Activated CD4-positive, alpha-beta memory T cell treated with anti-CD3 and anti-CD28 coated beads, Interleukin-2, amount 10 ng/mL, durations not matched to agents 7 days and 5 days (primary cell): ENCODE results near the gene ODC1. TPM values are rescaled to one million over a fixed set of nuclear protein-coding genes. Genes with fewer than 3 reads are reported as not detected.

Experiments
- CTCF ChIA-PET: fragments of 350-600 bp; sonication (Branson Sonifier 250); formaldehyde crosslinking; loops from one replicate; lab custom pipeline; 2021; ENCODE audit warnings: antibody characterized with exemption, inconsistent platforms; lab: Charles Lee
- POLR2A ChIA-PET: fragments of 350-600 bp; sonication (Branson Sonifier 250); formaldehyde crosslinking; loops from one replicate; lab custom pipeline; 2021; ENCODE audit warnings: antibody characterized with exemption; lab: Charles Lee
- DNase-seq: peaks from one replicate; pipeline ENCODE4 v3.0.0-alpha.2; 2020
- H3K27ac Mint-ChIP-seq: one replicate; pipeline ENCODE4 v1.8.0; 2021; ENCODE audit warnings: mild to moderate bottlenecking, mixed read lengths
- H3K27me3 Mint-ChIP-seq: one replicate; pipeline ENCODE4 v1.8.0; 2021; ENCODE audit warnings: mixed read lengths
- H3K36me3 Mint-ChIP-seq: one replicate; pipeline ENCODE4 v1.8.0; 2021; ENCODE audit warnings: low read depth, mixed read lengths
- H3K4me1 Mint-ChIP-seq: one replicate; pipeline ENCODE4 v1.8.0; 2021; ENCODE audit warnings: mixed read lengths
- H3K4me3 Mint-ChIP-seq: one replicate; pipeline ENCODE4 v1.8.0; 2021; ENCODE audit warnings: mild to moderate bottlenecking, mixed read lengths
- H3K9me3 Mint-ChIP-seq: one replicate; pipeline ENCODE4 v1.8.0; 2021; ENCODE audit warnings: mixed read lengths
- total RNA-seq, 2 experiments: library from RNA; stranded (reverse); gene quantifications; one replicate each; pipeline ENCODE4 v1.2.3, GENCODE V29; 2021

Gene ODC1
- total RNA-seq, 2 experiments from 2014 or later = 48.1 to 54.9 TPM

DNA sequence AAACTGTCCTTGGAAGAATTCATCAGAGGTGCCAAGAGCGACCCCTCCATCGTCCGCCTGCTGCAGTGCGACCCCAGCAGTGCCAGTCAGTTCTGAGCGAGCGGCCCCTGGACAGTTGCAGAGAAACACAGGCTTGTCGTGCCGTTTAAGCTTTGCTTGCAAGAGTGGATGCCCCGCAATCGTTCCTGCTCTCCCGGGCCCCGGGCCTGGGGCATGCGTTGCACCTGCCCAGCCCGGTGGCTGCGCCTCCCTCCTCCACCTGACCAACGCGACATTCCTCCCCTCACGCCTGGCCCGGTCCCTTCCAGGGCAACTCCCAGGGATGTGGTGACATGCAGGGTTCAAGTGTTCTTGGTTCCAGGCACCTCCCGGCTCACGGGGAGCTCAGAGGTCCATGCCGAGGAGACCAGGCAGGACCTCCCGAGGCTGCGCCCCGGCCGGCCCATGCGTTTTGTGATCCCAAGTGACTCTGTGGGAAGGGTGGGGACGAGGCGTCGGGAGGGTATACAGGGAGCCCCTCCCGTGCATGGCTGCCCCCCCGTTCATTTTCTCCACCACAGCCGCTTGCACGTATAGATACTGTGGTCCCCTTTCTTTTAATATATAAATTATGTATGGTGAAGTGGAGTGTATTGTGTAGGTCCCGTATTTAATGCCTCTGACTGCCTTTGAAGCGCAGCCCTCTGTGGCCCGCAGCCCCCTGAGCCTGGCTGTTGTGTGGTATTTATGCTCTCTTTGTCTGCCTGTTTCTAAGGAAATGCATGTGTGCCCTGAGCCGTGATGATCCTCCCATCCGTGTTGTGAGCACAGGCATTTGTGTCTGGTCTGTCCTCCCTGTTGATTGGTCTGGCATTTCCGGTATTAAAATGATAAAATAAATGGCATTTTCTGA, 21.2 kb downstream of the ODC1 start:
- Mint-ChIP-seq H3K36me3 (no peaks in the 10 kb centered on the region), H3K4me3 (no peak overlapping the region), H3K27ac (no peak overlapping the region), H3K9me3 (no peaks in the 10 kb centered on the region), H3K27me3 (peaks cover 5% of the 10 kb centered on the region), H3K4me1 (peaks cover under 1% of the 10 kb centered on the region)
- ChIA-PET CTCF (interaction anchor here (1.7 to 2.5 kb wide), 2 partner anchors 8 to 17 kb away, joined by 5 to 10 read pairs; no protein-coding TSS in a partner anchor), POLR2A (no interaction called here)
- DNase-seq = no peak

DNA sequence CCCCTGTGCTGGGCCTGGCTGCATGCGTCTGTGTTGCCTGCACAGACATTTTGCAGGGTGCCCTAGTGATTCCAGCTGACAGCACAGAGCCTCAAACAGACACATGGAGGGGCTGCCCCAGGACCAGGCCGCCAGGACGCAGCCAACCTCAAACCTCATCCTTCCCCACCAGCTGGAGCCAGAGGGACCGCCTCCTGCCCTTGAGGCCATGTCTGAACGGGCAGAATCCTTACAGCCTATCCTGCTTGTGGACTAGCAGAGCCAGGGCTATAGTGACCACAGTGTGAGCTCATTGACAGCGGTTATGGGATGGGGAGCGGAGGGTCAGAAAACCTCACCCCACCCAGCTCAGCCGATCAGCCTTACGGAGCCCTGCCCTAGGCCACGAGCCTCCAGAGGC, 22.4 kb downstream of the ODC1 start:
- no peaks in the 10 kb centered on the region for H3K36me3 Mint-ChIP-seq
- no peak overlapping the region for H3K27ac Mint-ChIP-seq
- H3K4me1 Mint-ChIP-seq = no peaks in the 10 kb centered on the region
- ChIA-PET CTCF (interaction anchor here (2.5 kb wide), 1 partner anchor 9 kb away, joined by 10 read pairs; no protein-coding TSS in a partner anchor), POLR2A (no interaction called here)
- no peak overlapping the region for H3K4me3 Mint-ChIP-seq
- H3K9me3 Mint-ChIP-seq = no peaks in the 10 kb centered on the region
- no peak for DNase-seq
- no peaks in the 10 kb centered on the region for H3K27me3 Mint-ChIP-seq

DNA sequence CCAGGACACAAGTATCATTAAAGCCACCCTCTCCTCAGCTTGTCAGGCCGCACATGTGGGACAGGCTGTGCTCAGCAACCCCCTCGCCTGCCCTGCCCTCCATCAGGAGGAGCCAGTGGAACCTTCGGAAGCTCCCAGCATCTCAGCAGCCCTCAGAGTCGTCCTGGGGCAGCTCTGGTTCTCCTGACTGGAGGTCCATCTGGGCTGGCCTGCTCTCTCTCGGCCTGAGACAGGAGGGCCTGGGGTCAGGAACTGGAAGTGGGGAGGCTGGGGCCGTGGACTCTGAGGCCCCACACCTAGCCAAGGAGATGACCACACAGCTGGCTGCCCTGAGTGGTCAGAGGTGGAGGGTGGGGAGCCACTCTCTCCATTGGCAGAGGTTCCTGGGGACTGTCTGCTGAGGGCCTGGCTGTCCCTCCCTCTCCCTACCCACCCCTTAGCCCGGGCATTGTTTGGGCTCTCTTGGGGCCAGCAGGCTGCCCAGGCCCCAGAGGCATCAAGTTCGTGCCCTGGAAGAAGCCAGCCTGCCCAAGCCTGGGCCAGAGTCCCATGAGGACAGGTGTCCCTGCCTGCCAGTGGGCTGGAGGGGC, 23.1 kb downstream of the ODC1 start:
- Mint-ChIP-seq H3K27me3 (no peaks in the 10 kb centered on the region), H3K9me3 (no peaks in the 10 kb centered on the region), H3K27ac (no peak overlapping the region), H3K4me3 (no peak overlapping the region), H3K4me1 (no peaks in the 10 kb centered on the region), H3K36me3 (no peaks in the 10 kb centered on the region)
- ChIA-PET POLR2A (no interaction called here), CTCF (interaction anchor here (0.9 to 2.5 kb wide), 3 partner anchors 8 to 16 kb away, joined by 3 to 10 read pairs (median 6); no protein-coding TSS in a partner anchor)
- DNase-seq = no peak

DNA sequence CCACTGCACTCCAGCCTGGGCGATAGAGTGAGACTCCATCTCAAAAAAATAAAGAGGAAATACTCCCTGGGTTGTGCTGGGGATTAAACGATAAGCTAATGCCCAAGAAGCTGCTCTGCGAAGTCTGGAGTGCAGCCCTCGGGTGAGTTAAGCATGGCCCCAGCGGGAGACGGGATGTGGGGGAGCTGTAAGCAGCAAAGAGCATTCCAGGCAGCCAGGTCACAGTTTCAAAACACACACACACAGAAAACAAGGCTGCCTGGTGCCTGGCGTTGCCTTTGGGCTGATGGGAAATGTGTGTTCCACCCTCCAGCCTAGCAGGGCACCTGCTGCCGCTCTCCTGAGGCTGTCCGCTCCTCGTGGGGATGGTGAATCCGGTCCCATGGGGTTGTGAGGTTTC, 24.1 kb downstream of the ODC1 start:
- ChIA-PET CTCF (interaction anchor here (0.6 to 1.6 kb wide), 4 partner anchors 9 to 140 kb away, joined by 3 to 6 read pairs (median 3); no protein-coding TSS in a partner anchor), POLR2A (interaction anchor here (0.8 kb wide), 1 partner anchor 23 kb away, joined by 4 read pairs; the partner anchor contains the start of gene ODC1)
- no peaks in the 10 kb centered on the region for H3K9me3 Mint-ChIP-seq
- peaks cover 2% of the 10 kb centered on the region for H3K36me3 Mint-ChIP-seq
- no peaks in the 10 kb centered on the region for H3K27me3 Mint-ChIP-seq
- no peak for DNase-seq
- H3K4me1 Mint-ChIP-seq = no peaks in the 10 kb centered on the region
- H3K27ac Mint-ChIP-seq = no peak overlapping the region
- H3K4me3 Mint-ChIP-seq = no peak overlapping the region

DNA sequence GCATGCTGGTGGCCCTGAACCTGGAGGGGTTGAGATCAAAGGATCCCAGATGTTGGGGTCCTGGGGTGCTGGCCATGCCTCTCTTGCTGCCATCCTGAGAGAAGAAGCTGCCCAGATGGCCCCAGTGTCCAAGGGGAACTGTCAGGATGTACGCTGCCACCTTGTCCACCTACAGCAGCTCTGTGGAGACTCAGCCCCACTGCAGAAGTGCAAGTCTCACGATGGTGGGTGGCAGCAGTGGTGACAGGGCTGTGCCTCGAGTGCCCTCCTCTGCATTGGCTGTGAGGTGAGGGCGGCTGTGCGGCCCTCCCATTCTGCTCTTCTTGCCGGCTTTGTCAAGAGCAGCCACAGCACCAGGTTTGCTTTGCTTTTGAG, 24.7 kb downstream of the ODC1 start:
- DNase-seq = no peak
- Mint-ChIP-seq H3K4me1 (no peaks in the 10 kb centered on the region), H3K9me3 (no peaks in the 10 kb centered on the region), H3K27me3 (no peaks in the 10 kb centered on the region), H3K36me3 (peaks cover 2% of the 10 kb centered on the region), H3K4me3 (no peak overlapping the region), H3K27ac (no peak overlapping the region)
- ChIA-PET CTCF (interaction anchor here (0.9 to 1.6 kb wide), 2 partner anchors 12 to 14 kb away, joined by 3 to 6 read pairs; no protein-coding TSS in a partner anchor), POLR2A (no interaction called here)

DNA sequence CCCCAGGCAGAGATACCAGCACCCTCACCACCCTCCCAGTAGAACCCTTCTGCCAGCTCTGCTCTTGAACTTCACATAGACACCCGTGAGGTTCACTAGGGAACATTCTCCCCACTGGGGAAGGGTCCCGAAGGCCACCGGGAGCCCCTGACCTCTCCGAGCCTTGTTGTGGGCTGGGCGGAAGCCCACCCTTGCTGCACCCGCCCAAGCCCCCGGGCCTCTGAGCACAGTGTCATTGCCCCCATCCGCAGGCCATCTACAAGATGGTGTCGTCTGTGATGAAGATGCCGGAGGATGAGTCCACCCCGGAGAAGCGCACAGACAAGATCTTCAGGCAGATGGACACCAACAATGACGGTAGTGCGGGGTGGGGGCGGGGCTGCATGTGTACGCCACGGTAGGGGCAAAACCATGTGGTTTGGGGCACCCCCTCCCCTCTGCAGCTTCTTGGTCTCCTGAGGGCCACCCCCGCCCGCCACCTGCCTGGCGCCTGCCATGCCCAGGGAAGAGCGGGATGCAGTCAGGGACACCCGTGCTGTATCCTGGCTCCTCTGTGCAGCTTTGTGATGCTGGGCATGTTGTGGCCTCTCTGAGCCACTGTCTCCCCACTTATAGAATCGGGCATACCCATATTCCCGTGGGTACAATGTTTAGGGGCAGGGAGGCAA, 25.3 kb downstream of the ODC1 start:
- Mint-ChIP-seq H3K27ac (no peak overlapping the region), H3K36me3 (peaks cover 2% of the 10 kb centered on the region), H3K27me3 (no peaks in the 10 kb centered on the region), H3K4me3 (no peak overlapping the region), H3K4me1 (no peaks in the 10 kb centered on the region), H3K9me3 (no peaks in the 10 kb centered on the region)
- ChIA-PET POLR2A (no interaction called here), CTCF (no interaction called here)
- no peak for DNase-seq

DNA sequence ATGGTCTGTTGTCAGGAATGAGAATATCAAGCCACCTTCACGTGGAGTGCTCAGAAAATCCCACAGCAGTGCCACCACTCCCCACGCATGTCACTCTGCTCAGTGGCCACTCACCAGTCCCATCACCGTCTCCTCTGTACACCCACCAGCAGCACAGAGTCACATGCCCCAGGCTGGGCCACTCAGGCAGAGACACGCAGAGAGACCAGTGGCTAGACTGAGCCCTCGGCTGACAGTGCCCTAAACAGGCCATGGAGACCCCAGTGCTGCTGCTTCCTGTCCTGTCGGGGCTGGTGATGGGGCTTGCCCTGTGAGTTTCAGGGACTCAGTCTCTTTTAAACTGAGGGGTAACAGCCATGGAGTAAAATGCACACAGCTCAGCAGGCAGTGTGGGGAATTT, 25.9 kb downstream of the ODC1 start:
- Mint-ChIP-seq H3K27me3 (no peaks in the 10 kb centered on the region), H3K36me3 (peaks cover 2% of the 10 kb centered on the region), H3K4me3 (no peak overlapping the region), H3K9me3 (no peaks in the 10 kb centered on the region), H3K27ac (no peak overlapping the region), H3K4me1 (no peaks in the 10 kb centered on the region)
- DNase-seq = no peak
- CTCF ChIA-PET = no interaction called here
- POLR2A ChIA-PET = no interaction called here

DNA sequence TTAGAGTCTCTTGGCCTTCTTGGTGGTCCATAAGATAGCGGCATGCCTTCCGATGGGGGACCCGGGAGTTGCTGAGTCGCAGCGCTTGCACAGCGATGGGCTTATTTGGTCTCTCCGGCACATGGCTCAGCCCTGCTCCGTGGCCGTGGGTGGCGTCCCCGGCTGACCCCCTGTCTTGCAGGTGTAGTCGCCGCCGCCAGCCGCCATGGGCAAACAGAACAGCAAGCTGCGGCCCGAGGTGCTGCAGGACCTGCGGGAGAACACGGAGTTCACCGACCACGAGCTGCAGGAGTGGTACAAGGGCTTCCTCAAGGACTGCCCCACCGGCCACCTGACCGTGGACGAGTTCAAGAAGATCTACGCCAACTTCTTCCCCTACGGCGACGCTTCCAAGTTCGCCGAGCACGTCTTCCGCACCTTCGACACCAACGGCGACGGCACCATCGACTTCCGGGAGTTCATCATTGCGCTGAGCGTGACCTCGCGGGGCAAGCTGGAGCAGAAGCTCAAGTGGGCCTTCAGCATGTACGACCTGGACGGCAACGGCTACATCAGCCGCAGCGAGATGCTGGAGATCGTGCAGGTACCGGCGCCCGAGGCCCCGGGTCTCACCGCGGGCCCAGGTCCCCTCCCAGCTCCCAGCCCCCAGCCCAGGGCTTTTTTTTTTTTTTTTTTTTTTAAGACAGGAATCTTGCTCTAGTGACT, 28.4 kb downstream of the ODC1 start:
- H3K4me1 Mint-ChIP-seq = peaks cover 2% of the 10 kb centered on the region
- H3K4me3 Mint-ChIP-seq = no peak overlapping the region
- H3K36me3 Mint-ChIP-seq = peaks cover 2% of the 10 kb centered on the region
- ChIA-PET CTCF (interaction anchor here (0.7 to 4.7 kb wide), 2 partner anchors 11 to 435 kb away, joined by 3 to 19 read pairs; no protein-coding TSS in a partner anchor), POLR2A (no interaction called here)
- no peak for DNase-seq
- no peak overlapping the region for H3K27ac Mint-ChIP-seq
- H3K27me3 Mint-ChIP-seq = no peaks in the 10 kb centered on the region
- H3K9me3 Mint-ChIP-seq = no peaks in the 10 kb centered on the region

DNA sequence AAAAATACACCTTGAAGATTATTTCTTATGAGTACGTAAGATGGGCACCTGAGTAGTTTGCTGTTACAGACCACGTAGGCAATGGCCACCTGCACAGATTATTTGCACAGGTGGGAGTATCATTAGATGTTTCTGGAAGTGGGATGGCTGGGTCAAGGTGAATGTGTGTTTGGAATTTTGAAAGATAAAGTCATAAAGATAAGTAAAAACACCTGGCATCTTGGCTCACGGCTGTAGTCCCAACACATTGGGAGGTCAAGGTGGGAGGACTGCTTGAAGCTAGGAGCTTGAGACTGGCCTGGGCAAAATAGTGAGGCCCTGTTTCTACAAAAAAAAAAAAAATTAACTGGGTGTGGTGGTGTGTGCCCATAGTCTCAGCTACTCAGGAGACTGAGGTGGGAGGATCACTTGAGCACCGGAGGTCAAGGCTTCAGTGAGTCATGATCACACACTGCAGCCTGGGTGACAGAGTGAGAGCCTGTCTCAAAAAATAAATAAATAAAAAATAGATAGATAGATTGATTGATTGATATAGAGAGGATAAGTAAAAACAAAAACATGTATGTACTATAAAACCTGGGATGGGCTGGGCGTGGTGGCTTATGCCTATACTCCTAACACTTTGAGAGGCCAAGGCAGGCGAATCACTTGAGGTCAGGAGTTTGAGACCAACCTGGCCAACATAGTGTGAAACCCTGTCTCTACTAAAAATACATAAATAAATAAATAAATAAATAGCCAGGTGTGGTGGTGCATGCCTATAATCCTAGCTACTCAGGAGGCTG, 30.4 kb downstream of the ODC1 start:
- CTCF ChIA-PET = interaction anchor here (0.6 to 4.7 kb wide), 3 partner anchors 9 to 258 kb away, joined by 4 to 19 read pairs (median 9); no protein-coding TSS in a partner anchor
- DNase-seq = no peak
- Mint-ChIP-seq H3K27me3 (no peaks in the 10 kb centered on the region), H3K36me3 (peaks cover 2% of the 10 kb centered on the region), H3K4me1 (peaks cover 2% of the 10 kb centered on the region), H3K9me3 (no peaks in the 10 kb centered on the region), H3K27ac (no peak overlapping the region), H3K4me3 (no peak overlapping the region)
- POLR2A ChIA-PET = interaction anchor here (1.3 kb wide), 1 partner anchor 27 kb away, joined by 3 read pairs; no protein-coding TSS in a partner anchor

DNA sequence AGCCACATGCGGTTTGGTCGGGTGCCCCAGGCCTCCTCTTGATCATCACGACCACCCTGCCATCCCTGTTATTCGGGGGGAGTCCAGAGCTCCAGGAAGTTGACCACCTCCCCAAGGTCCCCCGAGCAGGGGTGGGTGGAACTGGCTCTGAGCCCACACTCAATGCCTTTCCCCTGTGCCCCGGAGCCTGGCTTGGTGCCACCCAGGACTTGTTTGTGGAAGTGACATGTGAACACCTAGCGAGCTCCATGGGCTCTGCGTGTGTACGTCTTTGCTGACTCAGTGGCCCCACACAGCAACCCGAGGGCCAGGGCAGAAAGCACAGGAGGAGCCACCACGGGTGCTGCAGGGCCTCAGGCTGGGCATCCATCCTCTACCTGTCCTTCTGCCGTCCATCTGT, 32.5 kb downstream of the ODC1 start:
- peaks cover 4% of the 10 kb centered on the region for H3K4me1 Mint-ChIP-seq
- ChIA-PET POLR2A (interaction anchor here (1.2 kb wide), 1 partner anchor 286 kb away, joined by 4 read pairs; no protein-coding TSS in a partner anchor), CTCF (interaction anchor here (0.5 to 4.7 kb wide), 3 partner anchors 7 to 387 kb away, joined by 3 to 19 read pairs (median 9); no protein-coding TSS in a partner anchor)

DNA sequence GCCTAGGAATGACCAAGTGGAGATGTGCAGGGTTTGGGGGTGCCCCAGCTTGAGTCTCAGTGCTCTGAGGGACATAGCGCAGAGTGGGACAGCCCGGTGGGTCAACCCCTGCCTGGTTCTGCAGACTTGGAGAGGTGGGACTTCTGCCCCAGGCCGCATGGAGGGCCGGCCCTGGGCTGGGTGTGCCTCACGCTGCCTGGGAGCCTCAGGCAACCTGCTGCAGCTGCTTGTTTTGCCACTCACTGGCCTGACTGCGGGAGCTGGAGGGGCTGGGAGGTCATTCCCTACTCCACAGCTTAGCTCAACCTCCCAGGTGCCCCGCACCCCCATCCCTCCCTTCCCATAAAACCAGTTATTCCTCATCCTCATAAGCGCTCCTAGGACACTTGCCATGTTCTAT, 33.1 kb downstream of the ODC1 start:
- ChIA-PET POLR2A (interaction anchor here (1.2 kb wide), 1 partner anchor 285 kb away, joined by 4 read pairs; no protein-coding TSS in a partner anchor), CTCF (interaction anchor here (0.9 kb wide), 1 partner anchor 20 kb away, joined by 3 read pairs; no protein-coding TSS in a partner anchor)
- DNase-seq = no peak
- H3K4me3 Mint-ChIP-seq = no peak overlapping the region
- H3K27ac Mint-ChIP-seq = no peak overlapping the region
- no peaks in the 10 kb centered on the region for H3K9me3 Mint-ChIP-seq
- peaks cover 9% of the 10 kb centered on the region for H3K36me3 Mint-ChIP-seq
- H3K27me3 Mint-ChIP-seq = no peaks in the 10 kb centered on the region
- H3K4me1 Mint-ChIP-seq = peaks cover 7% of the 10 kb centered on the region

More for the DNA sequence above, 32.5 kb downstream of the ODC1 start:
- Mint-ChIP-seq H3K27ac (no peak overlapping the region), H3K36me3 (peaks cover 9% of the 10 kb centered on the region), H3K9me3 (no peaks in the 10 kb centered on the region), H3K27me3 (no peaks in the 10 kb centered on the region), H3K4me3 (no peak overlapping the region)
- DNase-seq = no peak
